Endothelial cell of hepatic sinusoid (primary cell): ENCODE measurements around the gene PRKCE.

ENCODE experiments used
- in situ Hi-C: cut with HindIII; loops from 2 replicates; pipeline ENCODE4 v1.10.0; 2017; ENCODE audit warnings: low sequenced_read_pairs

PRKCE gene

GRCh38 chr2:46164529-46165301 is 513.2 kb downstream of the PRKCE start:
- in situ Hi-C loops: loop anchor here (5.0 kb wide), 3 partner anchors 73 to 223 kb away; no protein-coding TSS in a partner anchor

DNA sequence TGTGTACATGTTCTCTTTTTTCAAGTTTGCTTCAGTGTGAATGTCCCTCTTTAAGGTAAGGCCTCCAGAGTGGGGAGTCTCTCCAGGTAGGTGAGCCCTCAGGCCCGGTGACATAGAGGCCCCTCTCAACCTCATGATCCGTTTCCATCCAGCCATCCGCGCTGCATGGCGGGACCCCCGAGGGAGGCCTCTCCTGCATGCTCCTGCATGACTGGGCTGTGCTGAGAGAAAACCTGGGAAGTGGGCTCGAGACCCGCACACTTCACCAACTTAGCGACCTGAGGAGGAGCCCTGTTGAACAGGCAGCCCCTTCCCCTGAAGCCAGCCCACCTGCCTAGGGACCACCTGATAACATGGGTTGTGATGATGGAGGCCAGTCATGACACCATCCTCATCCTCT is 514.4 kb downstream of the PRKCE start:
- in situ Hi-C loops: loop anchor here (5.0 kb wide), 1 partner anchor 84 kb away; no protein-coding TSS in a partner anchor

DNA sequence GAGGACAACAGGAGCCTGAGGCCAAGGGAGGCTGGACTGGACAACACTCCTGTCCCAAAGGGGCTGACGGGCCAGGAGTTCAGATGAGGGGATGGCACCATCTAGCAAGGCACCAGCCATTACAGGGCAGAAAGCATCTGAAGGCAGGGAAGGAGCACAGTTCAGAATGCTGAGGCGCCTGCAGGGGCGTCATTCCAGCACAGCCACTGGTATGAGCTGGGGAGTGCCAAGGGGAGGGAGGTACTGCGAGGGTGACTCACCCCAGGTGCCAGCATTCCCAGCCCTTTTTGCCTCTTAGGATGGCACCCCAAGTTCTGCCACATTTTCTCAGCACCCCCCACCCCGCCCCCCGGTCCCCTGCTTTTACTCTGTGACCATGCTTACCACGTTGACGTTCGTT is 515.9 kb downstream of the PRKCE start:
- in situ Hi-C loops: loop anchor here (5.0 kb wide), 1 partner anchor 85 kb away; no protein-coding TSS in a partner anchor

- in situ Hi-C loops: loop anchor here (5.0 kb wide), 1 partner anchor 86 kb away; no protein-coding TSS in a partner anchor
Measured at GRCh38 chr2:46167924-46168323, 516.4 kb downstream of the PRKCE start.

- in situ Hi-C loops: loop anchor here (5.0 kb wide), 1 partner anchor 87 kb away; no protein-coding TSS in a partner anchor
Measured at GRCh38 chr2:46169467-46169866, 518.0 kb downstream of the PRKCE start.

DNA sequence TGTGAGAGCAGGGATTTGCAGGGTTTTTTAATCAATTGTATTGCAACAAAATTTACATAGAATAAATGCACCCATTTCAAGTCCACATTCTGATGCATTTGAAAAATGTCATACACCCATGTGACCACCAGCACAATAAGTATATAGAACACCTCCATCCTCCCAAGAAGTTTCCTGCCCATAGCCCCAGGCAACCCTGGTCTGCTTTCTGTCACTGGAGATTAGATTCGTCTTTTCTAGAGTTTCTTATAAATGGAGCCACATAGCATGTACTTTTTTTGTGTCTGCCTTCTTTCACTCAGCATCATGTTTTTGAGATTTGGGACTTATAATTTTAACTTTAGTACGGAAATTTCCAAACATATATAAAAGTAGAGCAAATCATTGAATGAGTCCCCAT is 518.6 kb downstream of the PRKCE start:
- in situ Hi-C loops: no loop called here

- in situ Hi-C loops: no loop called here
Measured at GRCh38 chr2:46170611-46171350, 519.3 kb downstream of the PRKCE start.

- in situ Hi-C loops: no loop called here
Measured at GRCh38 chr2:46171411-46171953, 520.0 kb downstream of the PRKCE start.

- in situ Hi-C loops: no loop called here
Measured at GRCh38 chr2:46171996-46172546, 520.6 kb downstream of the PRKCE start.

DNA sequence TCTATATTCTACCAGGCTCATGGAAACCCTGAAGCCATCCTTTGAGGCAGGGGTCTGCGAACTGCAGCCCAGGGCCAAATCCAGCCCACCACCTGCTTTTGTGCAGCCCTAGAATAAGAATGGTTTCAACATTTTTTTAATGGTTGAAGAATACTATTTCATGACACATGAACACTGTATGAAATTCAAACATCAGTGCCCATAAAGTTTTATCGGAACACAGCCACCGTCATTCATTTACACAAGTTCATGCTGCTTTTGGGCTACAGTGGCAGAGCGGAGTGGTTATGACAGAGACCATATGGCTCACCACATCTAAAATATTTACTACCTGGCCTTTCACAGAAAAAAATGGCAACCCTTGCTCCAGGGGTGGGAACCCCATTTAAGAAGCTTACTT is 521.6 kb downstream of the PRKCE start:
- in situ Hi-C loops: no loop called here

- in situ Hi-C loops: no loop called here
Measured at GRCh38 chr2:46173636-46174250, 522.3 kb downstream of the PRKCE start.

DNA sequence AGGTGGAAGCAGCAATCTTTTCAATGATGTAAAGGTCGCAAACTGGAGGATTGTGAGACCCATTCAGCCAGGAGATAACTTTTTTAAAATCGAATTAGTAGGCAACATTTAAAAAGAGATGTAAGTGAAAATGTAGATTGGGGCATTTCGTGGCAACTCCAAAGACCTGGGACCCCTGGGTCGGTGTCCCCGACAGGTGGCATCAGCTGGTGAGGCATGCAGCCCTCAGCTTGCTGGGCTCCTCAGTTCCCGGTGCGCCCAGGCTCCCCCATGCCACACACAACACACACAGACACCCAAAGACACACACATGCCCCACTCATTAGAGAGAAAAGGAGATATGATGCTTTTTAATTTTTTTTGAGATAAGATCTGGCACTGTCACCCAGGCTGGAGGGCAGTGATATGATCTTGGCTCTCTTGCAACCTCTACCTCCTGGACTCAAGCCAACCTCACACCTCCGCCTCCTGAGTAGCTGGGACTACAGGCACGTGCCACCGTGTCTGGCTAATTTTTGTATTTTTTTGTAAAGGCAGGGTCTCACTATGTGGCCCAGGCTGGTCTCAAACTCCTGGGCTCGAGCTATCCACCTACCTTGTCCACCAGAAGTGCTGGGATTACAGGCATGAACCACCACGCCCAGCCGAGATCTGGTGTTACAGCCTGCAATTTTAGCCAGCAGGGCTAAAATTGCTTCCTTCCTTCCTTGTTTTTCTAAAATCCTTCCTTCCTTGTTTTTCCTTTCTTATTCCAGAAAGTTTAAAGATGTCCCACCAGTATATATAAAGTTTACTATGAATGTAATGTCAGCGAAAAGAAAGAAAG is 523.1 kb downstream of the PRKCE start:
- in situ Hi-C loops: no loop called here

- in situ Hi-C loops: no loop called here
Measured at GRCh38 chr2:46175419-46175818, 523.9 kb downstream of the PRKCE start.

GRCh38 chr2:46177461-46178089 is 526.1 kb downstream of the PRKCE start:
- in situ Hi-C loops: no loop called here

- in situ Hi-C loops: no loop called here
Measured at GRCh38 chr2:46179037-46179621, 527.7 kb downstream of the PRKCE start.

DNA sequence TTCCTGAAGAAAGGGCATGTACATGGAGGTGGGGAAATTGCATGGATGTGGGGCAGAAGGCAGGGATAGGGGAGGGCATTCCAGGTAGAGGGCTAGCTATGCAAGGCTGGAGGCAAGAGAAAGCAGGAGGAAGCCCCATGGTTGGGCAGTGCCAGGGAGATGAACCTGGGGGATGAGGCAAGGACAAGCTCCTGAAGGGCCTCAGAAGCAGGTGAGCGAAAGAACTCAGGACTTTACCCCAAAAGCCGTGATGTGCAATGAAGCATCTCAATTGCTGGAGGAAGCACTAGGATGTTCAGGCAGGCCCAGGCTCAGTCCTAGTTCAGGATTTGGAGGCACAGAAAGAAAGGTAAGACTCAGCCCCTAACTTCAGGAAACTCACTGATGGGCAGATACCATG is 528.7 kb downstream of the PRKCE start:
- in situ Hi-C loops: loop anchor here (5.0 to 10.0 kb wide), 3 partner anchors 53 to 185 kb away; no protein-coding TSS in a partner anchor

DNA sequence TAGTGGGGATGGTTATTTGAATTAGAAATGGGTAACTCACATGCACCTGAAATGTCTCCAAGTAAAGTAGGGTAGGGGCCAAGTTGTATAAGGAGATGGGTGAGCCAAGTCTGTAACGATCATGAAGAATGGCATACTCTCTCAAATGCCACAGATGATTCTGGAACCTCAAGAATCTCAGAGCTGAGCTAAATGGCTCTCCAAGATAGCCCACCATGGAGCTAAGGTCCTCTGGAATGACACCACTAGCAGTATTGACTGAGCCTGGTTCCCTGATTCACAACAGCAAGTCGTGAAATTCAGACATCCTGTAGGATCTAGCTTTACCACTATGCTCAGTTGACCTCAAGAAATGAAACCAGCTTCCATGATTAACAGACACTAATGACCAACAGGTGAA is 529.8 kb downstream of the PRKCE start:
- in situ Hi-C loops: loop anchor here (5.0 to 10.0 kb wide), 3 partner anchors 54 to 183 kb away; no protein-coding TSS in a partner anchor

DNA sequence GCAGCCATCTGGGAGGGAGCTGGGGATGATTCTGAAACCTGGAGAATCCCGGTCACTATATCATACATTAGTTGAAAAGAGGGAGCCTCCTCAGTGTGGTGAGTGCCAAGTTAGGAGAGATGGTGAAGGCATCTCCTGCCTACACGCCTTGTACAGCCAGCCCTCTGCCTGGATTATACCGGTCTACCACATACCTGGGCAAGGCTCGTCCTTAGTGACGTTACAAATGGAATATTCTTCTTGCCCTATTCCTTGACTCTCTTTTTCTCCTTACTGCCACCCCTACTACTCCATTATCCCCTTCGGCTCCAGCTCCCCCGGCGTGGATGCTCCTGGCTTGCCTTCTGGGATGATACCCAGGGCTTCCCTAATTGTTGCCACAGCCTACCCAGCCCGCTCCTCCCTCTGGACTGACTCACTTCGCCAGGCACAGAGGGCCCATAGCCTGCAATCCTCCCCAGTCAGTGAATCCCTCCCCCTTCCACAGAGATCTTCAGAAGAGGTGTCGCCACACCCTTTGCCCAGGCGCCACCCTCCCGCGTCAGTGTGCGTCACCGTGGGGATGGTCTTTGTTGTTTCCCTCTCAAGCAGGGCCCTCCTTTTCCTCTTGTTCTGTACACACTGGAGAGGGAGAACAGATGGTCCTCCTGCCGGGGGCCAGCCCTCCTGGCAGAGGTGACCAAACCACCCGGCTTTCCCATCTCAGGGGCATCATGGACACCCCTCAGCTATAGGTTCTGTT is 530.5 kb downstream of the PRKCE start:
- in situ Hi-C loops: loop anchor here (5.0 to 10.0 kb wide), 3 partner anchors 55 to 183 kb away; no protein-coding TSS in a partner anchor
